ENCODE results near the gene NR2C2AP. TPM values are rescaled to one million over a fixed set of nuclear protein-coding genes. Genes with fewer than 3 reads are reported as not detected.

Gene NR2C2AP
- polyA plus RNA-seq, 1 experiment = 3.8 TPM

- H3K4me3 ChIP-seq (ENCODE audit: low read depth, low read length) = no peak overlapping the region
- H3K27ac ChIP-seq (ENCODE audit: low read depth, low read length) = no peak overlapping the region
- ChIA-PET POLR2A (no interaction called here), CTCF (no interaction called here)
- no peak for DNase-seq (ENCODE audit: low read depth, low spot score)
- peaks cover 4% of the 10 kb centered on the region for H3K27me3 ChIP-seq (ENCODE audit: control insufficient read depth, insufficient read depth, low read length)
- H3K9me3 ChIP-seq (ENCODE audit: control insufficient read depth, insufficient read depth, low read length) = peaks cover 14% of the 10 kb centered on the region
- TF ChIP-seq, protein P1, sequence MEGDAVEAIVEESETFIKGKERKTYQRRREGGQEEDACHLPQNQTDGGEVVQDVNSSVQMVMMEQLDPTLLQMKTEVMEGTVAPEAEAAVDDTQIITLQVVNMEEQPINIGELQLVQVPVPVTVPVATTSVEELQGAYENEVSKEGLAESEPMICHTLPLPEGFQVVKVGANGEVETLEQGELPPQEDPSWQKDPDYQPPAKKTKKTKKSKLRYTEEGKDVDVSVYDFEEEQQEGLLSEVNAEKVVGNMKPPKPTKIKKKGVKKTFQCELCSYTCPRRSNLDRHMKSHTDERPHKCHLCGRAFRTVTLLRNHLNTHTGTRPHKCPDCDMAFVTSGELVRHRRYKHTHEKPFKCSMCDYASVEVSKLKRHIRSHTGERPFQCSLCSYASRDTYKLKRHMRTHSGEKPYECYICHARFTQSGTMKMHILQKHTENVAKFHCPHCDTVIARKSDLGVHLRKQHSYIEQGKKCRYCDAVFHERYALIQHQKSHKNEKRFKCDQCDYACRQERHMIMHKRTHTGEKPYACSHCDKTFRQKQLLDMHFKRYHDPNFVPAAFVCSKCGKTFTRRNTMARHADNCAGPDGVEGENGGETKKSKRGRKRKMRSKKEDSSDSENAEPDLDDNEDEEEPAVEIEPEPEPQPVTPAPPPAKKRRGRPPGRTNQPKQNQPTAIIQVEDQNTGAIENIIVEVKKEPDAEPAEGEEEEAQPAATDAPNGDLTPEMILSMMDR (IDR thresholded peaks at IDR 0.05; ENCODE audit: low read depth, low read length) = no peak
These were observed 35.1 kb upstream of the NR2C2AP start for GRCh38 chr19:19238126-19238894.

DNA sequence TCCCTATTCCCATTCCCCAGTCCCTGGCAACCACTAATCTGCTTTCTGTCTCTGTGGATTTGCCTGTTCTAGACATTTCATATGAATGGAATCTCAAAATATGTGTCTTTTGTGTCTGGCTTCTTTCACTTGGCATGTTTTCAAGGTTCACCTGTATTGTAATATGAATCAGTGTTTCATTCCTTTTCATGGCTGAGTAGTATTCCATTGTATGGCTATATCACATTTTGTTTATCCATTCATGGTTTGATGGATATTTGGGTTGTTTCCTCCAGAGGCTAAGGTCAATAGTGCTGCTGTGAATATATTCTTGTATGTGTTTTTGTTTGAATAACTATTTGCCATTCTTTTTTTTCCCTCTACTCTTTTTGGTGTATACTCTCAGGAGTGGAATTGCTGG, 33.0 kb upstream of the NR2C2AP start:
- TF ChIP-seq, protein P1 (IDR thresholded peaks at IDR 0.05; ENCODE audit: low read depth, low read length) = no peak
- no peak for DNase-seq (ENCODE audit: low read depth, low spot score)
- CTCF ChIA-PET = no interaction called here

DNA sequence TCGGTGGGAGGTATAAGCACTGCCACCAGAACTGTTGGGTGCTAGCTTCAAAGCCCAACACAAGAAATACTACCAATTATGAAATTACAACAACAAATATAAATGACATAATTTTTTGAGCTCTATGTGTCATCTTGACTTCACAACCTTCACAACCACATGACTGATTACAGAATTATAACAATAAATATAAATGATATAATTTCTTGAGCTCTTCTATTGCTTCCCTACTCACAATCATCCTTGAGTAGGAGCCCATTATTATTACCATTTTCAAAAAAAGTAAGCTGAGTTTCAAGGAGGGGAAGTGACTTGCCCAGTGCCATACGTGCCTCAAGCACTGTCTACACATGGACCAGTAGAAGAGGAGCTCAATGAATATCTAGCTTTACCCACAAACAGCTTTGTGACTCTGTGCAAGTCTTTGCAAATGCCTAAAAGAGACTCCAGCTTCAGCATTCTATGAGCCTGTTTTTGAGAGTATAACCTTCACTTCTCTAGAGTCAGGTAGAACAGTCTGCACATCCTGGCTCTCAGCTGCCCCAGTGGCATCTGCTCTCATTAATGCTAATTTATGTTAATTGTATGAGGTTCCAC, 31.1 kb upstream of the NR2C2AP start:
- POLR2A ChIA-PET = no interaction called here
- CTCF ChIA-PET = interaction anchor here (1.6 kb wide), 1 partner anchor 9 kb away, joined by 3 read pairs; no protein-coding TSS in a partner anchor
- H3K27me3 ChIP-seq (ENCODE audit: control insufficient read depth, insufficient read depth, low read length) = peaks cover 4% of the 10 kb centered on the region
- TF ChIP-seq, protein P1 (IDR thresholded peaks at IDR 0.05; ENCODE audit: low read depth, low read length) = no peak
- DNase-seq (ENCODE audit: low read depth, low spot score) = no peak
- no peak overlapping the region for H3K4me3 ChIP-seq (ENCODE audit: low read depth, low read length)
- no peak overlapping the region for H3K27ac ChIP-seq (ENCODE audit: low read depth, low read length)
- H3K9me3 ChIP-seq (ENCODE audit: control insufficient read depth, insufficient read depth, low read length) = peaks cover 14% of the 10 kb centered on the region

More for the DNA sequence above, 33.0 kb upstream of the NR2C2AP start:
- Histone ChIP-seq H3K4me3 (ENCODE audit: low read depth, low read length) (no peak overlapping the region), H3K27me3 (ENCODE audit: control insufficient read depth, insufficient read depth, low read length) (peaks cover 3% of the 10 kb centered on the region), H3K27ac (ENCODE audit: low read depth, low read length) (no peak overlapping the region), H3K9me3 (ENCODE audit: control insufficient read depth, insufficient read depth, low read length) (peaks cover 14% of the 10 kb centered on the region)
- POLR2A ChIA-PET = no interaction called here

DNA sequence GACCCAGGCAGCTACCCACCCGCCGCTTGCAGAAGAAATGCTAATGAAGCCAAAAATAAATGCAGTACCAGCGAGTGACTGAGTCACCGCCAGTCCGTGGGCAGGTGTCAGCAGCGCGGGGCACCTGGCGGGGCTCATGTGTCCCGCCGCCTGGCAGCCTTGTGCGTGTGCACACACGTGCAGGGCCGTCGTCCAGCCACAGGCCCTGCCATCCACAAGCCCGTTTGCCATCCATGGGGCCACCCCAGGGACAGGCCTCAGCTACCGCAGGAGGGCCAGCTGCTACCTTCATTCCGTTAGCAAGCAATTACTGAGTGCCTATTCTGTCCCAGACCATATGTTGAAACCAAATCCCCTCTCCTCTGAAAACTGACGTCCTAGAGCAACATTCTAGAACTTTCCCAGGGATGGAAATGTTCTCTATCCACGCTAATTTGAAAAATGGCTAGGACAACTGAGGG, 29.1 kb upstream of the NR2C2AP start:
- TF ChIP-seq, protein P1 (IDR thresholded peaks at IDR 0.05; ENCODE audit: low read depth, low read length) = no peak
- Histone ChIP-seq H3K9me3 (ENCODE audit: control insufficient read depth, insufficient read depth, low read length) (peaks cover 14% of the 10 kb centered on the region), H3K27me3 (ENCODE audit: control insufficient read depth, insufficient read depth, low read length) (peaks cover 5% of the 10 kb centered on the region), H3K4me3 (ENCODE audit: low read depth, low read length) (no peak overlapping the region), H3K27ac (ENCODE audit: low read depth, low read length) (no peak overlapping the region)
- POLR2A ChIA-PET = no interaction called here
- CTCF ChIA-PET = no interaction called here
- DNase-seq (ENCODE audit: low read depth, low spot score) = no peak

DNA sequence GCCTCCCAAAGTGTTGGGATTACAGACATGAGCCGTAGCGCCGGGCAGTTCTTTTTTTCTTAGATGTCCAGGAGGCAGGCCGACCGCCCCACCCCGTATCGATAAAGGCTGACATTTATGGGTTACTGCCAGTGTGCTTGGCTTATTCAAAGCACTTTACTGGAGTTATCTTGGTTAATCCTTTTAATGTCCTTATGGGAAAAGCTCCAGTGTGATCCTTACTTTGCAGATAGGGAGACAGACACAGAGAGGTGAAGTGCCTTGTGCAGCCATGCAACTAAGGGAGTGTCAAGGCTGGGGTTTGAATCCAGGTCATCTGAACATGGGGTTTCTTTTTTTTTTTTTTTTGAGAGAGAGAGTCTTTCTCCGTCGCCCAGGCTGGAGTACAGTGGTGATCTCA, 27.8 kb upstream of the NR2C2AP start:
- Histone ChIP-seq H3K27ac (ENCODE audit: low read depth, low read length) (no peak overlapping the region), H3K9me3 (ENCODE audit: control insufficient read depth, insufficient read depth, low read length) (peaks cover 14% of the 10 kb centered on the region), H3K27me3 (ENCODE audit: control insufficient read depth, insufficient read depth, low read length) (peaks cover 7% of the 10 kb centered on the region), H3K4me3 (ENCODE audit: low read depth, low read length) (no peak overlapping the region)
- TF ChIP-seq, protein P1 (IDR thresholded peaks at IDR 0.05; ENCODE audit: low read depth, low read length) = no peak
- no peak for DNase-seq (ENCODE audit: low read depth, low spot score)
- ChIA-PET CTCF (no interaction called here), POLR2A (no interaction called here)

All from AG04450 (cell line).